ENCODE measurements around the gene EEF1AKMT3. TPM values are rescaled to one million over a fixed set of nuclear protein-coding genes. Genes with fewer than 3 reads are reported as not detected.
A peak's percentile ranks its signal among the peaks of the same experiment; 100 is the strongest.

Gene EEF1AKMT3
- total and polyA plus RNA-seq, 9 of the 15 experiments (the other 6 are each of a cell fraction or from before 2014, with no cell fraction given): 4.1 to 17.2 (median 7.9) TPM

GRCh38 chr12:57735952-57736740 is 36.3 kb upstream of the EEF1AKMT3 start (continued):
- TF ChIP-seq FOXA1 (IDR thresholded peaks at IDR 0.05; ENCODE audit: borderline replicate concordance) (no peak), MGA (IDR thresholded peaks at IDR 0.05) (no peak), WHSC1 (IDR thresholded peaks at IDR 0.05; ENCODE audit: low read length) (no peak), RNF2 (IDR thresholded peaks at IDR 0.05) (no peak), ZNF507 (tag; conservative IDR thresholded peaks at IDR 0.05) (no peak), CTCF (IDR thresholded peaks at IDR 0.05 in 2 of 3, conservative IDR thresholded peaks at IDR 0.05 in 1 of 3; ENCODE audit: insufficient read depth in 2 of 3, low read depth in 1 of 3, low read length in 3 of 3) (peak; percentile 71 to 79 (median 79))
- TF ChIP-seq, protein P1, sequence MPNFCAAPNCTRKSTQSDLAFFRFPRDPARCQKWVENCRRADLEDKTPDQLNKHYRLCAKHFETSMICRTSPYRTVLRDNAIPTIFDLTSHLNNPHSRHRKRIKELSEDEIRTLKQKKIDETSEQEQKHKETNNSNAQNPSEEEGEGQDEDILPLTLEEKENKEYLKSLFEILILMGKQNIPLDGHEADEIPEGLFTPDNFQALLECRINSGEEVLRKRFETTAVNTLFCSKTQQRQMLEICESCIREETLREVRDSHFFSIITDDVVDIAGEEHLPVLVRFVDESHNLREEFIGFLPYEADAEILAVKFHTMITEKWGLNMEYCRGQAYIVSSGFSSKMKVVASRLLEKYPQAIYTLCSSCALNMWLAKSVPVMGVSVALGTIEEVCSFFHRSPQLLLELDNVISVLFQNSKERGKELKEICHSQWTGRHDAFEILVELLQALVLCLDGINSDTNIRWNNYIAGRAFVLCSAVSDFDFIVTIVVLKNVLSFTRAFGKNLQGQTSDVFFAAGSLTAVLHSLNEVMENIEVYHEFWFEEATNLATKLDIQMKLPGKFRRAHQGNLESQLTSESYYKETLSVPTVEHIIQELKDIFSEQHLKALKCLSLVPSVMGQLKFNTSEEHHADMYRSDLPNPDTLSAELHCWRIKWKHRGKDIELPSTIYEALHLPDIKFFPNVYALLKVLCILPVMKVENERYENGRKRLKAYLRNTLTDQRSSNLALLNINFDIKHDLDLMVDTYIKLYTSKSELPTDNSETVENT (CRISPR knock-in tag; IDR thresholded peaks at IDR 0.05): no peak

All from K562 (cell line).